HG02623 (cell line): ENCODE measurements around the gene TMEM240.
"Not testable (repeated sequence)": the region's sequence is repeated elsewhere in the genome, so short reads cannot be mapped to it uniquely, and the experiment has no call there.

Experiments
- ATAC-seq: cut with Tn5 transposase; IDR thresholded peaks from one replicate; pipeline ENCODE4 v1.9.1; 2021; ENCODE audit warnings: moderate library complexity; ENCODE audit not compliant: unreplicated experiment

The TMEM240 gene

GRCh38 chr1:1505366-1505798 is 35.0 kb downstream of the TMEM240 start:
- not testable (repeated sequence) for ATAC-seq

- not testable (repeated sequence) for ATAC-seq
Observed at GRCh38 chr1:1504777-1505365, 35.6 kb downstream of the TMEM240 start.

DNA sequence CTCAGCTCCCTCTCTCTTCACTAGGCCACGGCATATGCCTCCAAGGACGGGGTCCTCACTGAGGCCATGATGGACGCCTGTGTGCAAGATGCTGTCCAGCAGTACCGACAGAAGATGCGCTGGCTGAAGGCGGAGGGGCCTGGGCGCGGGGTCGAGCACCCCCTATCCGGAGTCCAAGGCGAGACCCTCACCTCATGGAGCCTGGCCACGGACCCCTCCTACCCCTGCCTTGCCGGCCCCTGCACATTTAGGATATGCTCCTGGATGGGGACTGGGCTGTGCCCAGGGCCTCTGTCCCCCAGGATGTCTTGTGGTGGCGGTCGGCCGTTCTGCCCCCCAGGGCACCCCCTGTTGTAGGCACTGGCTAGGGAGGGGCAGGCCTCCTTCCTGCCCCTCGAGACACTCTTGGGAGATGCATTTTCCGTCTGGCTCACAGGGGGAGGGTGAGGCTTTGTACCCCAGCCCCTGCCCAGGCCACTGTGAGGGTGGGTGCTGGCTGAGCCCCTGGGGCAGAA is 44.9 kb downstream of the TMEM240 start:
- not testable (repeated sequence) for ATAC-seq

DNA sequence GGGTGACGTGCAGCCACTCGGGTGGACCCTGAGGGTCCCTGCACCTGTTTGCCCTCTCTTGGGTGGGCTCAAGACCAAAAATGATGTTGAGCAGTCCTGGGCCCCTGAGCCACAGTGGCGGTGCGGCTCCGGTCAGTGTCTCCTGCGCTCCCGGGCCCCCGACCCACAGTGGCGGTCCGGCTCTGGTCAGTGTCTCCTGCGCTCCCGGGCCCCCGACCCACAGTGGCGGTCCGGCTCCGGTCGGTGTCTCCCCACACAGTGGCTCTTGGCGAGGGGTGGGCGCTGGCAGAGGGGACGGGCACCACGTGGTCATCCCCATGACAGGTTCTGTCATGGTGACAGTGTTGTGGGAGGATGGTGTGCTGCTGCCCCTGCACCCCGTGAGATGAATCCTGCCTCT is 46.1 kb downstream of the TMEM240 start:
- ATAC-seq: not testable (repeated sequence)

- ATAC-seq: no peak
Observed at GRCh38 chr1:1491601-1492000, 48.8 kb downstream of the TMEM240 start.

GRCh38 chr1:1490633-1491230 is 49.7 kb downstream of the TMEM240 start:
- no peak for ATAC-seq

DNA sequence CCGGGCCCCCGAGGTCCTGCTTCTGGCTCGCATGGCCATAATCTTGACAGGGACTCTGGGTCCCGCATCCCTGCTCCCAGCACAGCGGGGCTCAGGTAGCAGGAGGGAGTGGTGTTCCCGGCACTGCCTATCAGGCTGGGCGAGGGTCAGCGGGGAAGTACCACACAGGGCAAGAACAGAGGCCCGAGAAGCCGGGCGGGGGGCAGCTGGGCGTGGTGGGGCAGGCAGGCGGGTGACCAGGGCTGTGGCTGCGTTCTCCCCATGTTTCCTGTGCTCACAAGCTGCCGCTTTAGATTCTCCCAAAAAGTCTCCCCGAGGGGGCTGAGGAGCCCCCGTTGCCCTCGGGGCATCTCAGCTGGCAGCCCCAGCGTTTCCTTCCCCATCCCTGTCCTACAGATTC is 50.6 kb downstream of the TMEM240 start:
- no peak for ATAC-seq

- ATAC-seq: no peak
Observed at GRCh38 chr1:1489231-1489630, 51.2 kb downstream of the TMEM240 start.

DNA sequence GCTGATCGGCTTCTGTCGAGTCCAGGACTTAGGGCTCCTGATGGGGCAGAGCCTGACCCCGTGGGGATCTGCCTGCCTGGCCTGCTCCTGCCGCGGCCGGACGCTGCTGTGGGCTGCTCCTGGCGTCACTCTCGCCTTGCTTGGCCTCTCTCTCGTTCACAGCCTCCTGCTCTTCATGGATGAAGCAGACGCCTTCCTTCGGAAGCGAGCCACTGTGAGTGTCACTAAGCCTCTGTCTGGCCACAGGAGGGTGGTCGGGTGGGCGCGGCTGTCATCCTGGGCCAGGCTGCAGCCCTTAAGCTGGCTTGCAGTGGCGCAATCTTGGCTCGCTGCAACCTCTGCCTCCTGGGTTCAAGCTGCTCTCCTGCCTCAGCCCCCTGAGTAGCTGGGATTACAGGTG is 52.7 kb downstream of the TMEM240 start:
- ATAC-seq: no peak

- not testable (repeated sequence) for ATAC-seq
Observed at GRCh38 chr1:1485755-1486317, 54.6 kb downstream of the TMEM240 start.

- ATAC-seq: not testable (repeated sequence)
Observed at GRCh38 chr1:1484976-1485750, 55.3 kb downstream of the TMEM240 start.
